HG03066 (cell line): ENCODE measurements around the gene ENPP3.

Experiments
- ATAC-seq: cut with Tn5 transposase; IDR thresholded peaks from one replicate; pipeline ENCODE4 v1.9.1; 2021; ENCODE audit warnings: low read depth; ENCODE audit not compliant: unreplicated experiment

ENPP3 gene

GRCh38 chr6:131762984-131763383 lies 125.9 kb downstream of the ENPP3 start:
- ATAC-seq: no peak

- ATAC-seq: no peak
Measured at GRCh38 chr6:131763749-131764148, 126.6 kb downstream of the ENPP3 start.

GRCh38 chr6:131764350-131764749 lies 127.2 kb downstream of the ENPP3 start:
- no peak for ATAC-seq

GRCh38 chr6:131765081-131765803 lies 128.1 kb downstream of the ENPP3 start:
- ATAC-seq: no peak

- no peak for ATAC-seq
Measured at GRCh38 chr6:131765804-131766135, 128.7 kb downstream of the ENPP3 start.

GRCh38 chr6:131766631-131767030 lies 129.5 kb downstream of the ENPP3 start:
- ATAC-seq: no peak

- ATAC-seq: no peak
Measured at GRCh38 chr6:131768964-131769363, 131.9 kb downstream of the ENPP3 start.

GRCh38 chr6:131769385-131770141 lies 132.5 kb downstream of the ENPP3 start:
- no peak for ATAC-seq

- no peak for ATAC-seq
Measured at GRCh38 chr6:131770776-131771175, 133.7 kb downstream of the ENPP3 start.

- ATAC-seq: no peak
Measured at GRCh38 chr6:131773284-131773950, 136.3 kb downstream of the ENPP3 start.

- no peak for ATAC-seq
Measured at GRCh38 chr6:131775886-131776285, 138.8 kb downstream of the ENPP3 start.

GRCh38 chr6:131776985-131777384 lies 139.9 kb downstream of the ENPP3 start:
- ATAC-seq: no peak

- no peak for ATAC-seq
Measured at GRCh38 chr6:131778169-131778568, 141.1 kb downstream of the ENPP3 start.

- no peak for ATAC-seq
Measured at GRCh38 chr6:131779304-131779703, 142.2 kb downstream of the ENPP3 start.

- ATAC-seq: no peak
Measured at GRCh38 chr6:131780600-131780999, 143.5 kb downstream of the ENPP3 start.

- no peak for ATAC-seq
Measured at GRCh38 chr6:131781687-131782086, 144.6 kb downstream of the ENPP3 start.

GRCh38 chr6:131782764-131783163 lies 145.7 kb downstream of the ENPP3 start:
- no peak for ATAC-seq

- no peak for ATAC-seq
Measured at GRCh38 chr6:131784561-131784960, 147.5 kb downstream of the ENPP3 start.

- no peak for ATAC-seq
Measured at GRCh38 chr6:131787079-131787478, 150.0 kb downstream of the ENPP3 start.

GRCh38 chr6:131787766-131788712 lies 150.9 kb downstream of the ENPP3 start:
- ATAC-seq: no peak

GRCh38 chr6:131789219-131789618 lies 152.1 kb downstream of the ENPP3 start:
- no peak for ATAC-seq
